ENCODE data around the gene KLB. TPM values are rescaled to one million over a fixed set of nuclear protein-coding genes. Genes with fewer than 3 reads are reported as not detected.
A peak's percentile ranks its signal among the peaks of the same experiment; 100 is the strongest.
"Not testable (repeated sequence)": the region's sequence is repeated elsewhere in the genome, so short reads cannot be mapped to it uniquely, and the experiment has no call there.

The KLB gene
- total RNA-seq, 4 donors from 2014 or later = 0.05 to 0.13 TPM; not detected in 2

DNA sequence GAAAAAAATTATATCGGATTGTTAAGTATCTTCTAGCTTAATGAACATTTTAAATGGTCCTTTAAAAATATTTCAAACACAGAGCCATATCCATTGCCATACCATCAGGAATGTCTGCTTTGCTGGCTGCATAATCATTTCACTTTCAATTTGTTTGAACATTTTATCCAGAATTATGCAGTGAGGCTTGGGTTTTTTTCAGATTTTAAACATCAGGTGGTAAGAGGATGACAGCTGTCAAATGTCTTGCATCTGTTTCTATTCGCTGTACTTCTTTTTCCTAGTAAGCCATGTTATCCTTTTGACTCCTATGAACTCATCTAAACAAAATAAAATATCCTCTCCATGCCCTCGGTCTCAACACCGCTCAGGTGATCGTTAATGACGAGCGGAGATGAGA, 41.4 kb upstream of the KLB start:
- TF ChIP-seq POLR2A (IDR thresholded peaks at IDR 0.05) = no peak
- TF ChIP-seq POLR2AphosphoS5 (IDR thresholded peaks at IDR 0.05) = no peak
- TF ChIP-seq, protein P1, sequence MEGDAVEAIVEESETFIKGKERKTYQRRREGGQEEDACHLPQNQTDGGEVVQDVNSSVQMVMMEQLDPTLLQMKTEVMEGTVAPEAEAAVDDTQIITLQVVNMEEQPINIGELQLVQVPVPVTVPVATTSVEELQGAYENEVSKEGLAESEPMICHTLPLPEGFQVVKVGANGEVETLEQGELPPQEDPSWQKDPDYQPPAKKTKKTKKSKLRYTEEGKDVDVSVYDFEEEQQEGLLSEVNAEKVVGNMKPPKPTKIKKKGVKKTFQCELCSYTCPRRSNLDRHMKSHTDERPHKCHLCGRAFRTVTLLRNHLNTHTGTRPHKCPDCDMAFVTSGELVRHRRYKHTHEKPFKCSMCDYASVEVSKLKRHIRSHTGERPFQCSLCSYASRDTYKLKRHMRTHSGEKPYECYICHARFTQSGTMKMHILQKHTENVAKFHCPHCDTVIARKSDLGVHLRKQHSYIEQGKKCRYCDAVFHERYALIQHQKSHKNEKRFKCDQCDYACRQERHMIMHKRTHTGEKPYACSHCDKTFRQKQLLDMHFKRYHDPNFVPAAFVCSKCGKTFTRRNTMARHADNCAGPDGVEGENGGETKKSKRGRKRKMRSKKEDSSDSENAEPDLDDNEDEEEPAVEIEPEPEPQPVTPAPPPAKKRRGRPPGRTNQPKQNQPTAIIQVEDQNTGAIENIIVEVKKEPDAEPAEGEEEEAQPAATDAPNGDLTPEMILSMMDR (IDR thresholded peaks at IDR 0.05) = no peak
- TF ChIP-seq EP300 (IDR thresholded peaks at IDR 0.05) = no peak
- 1 to 7% methylated on average over 7 of the region's 7 CpGs for WGBS, 2 donors (ENCODE audit: low coverage in 1 of 2)

DNA sequence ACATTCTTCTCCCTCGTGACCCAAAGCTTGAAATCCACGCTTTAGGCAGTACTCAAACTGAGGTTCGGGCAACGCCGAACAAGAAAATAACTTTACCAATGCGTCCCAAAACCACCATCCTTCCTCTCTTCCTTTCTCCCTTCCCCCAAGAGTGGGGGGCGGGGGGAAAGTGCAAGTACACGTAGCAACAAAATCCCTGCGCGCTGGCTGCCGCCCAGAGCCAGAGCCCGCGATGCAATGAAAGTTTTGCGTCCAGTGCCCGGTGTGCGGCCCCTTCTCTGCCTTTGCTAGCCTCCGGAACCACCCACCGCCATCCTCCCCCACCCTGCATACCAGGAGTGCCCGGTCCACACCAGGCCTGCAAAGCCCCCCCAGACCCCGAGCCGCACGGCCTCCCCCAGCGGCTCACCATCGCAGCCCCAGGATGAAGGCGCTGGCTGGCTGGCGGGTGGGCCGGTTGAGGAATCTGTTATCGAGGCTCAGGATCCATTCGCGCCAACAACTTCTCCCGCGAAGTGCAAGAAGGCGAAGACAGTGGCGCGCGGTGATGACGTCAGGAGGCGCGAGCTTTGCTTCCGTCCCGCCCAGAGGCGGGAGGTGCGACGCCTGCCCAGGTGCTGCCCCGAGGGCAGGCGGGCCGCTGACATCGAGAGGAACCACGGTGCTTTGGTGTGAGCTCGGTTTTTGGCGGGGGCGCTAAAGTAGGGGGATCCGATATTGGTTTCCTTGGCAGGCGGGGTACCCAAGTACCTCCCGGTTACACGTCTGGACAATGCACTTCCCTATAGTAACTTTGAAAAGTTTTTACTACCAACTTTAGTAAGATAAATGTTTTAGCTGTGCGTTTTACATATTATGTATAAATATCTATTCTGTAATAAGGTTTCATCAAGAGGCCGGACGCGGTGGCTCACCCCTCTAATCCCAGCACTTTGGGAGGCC, 40.6 kb upstream of the KLB start, which contains the start of gene RFC1:
TSS of gene RFC1 (minus strand) at position 533 of the 942 bp plus-strand sequence. CDS start at position 412, 121 bp downstream.
- Histone ChIP-seq H3K4me1 (peaks cover 2 to 40% (median 10%) of the 10 kb centered on the region in 3 donors), H3K27me3 (no peaks in the 10 kb centered on the region), H3K36me3 (no peaks in the 10 kb centered on the region), H3K4me3 (peak within 1 kb of the TSS; percentile 71 to 95), H3K27ac (peak within 1 kb of the TSS; percentile 74 to 93 (median 90)), H3K9me3 (no peaks in the 10 kb centered on the region)
- TF ChIP-seq EP300 (IDR thresholded peaks at IDR 0.05) = no peak
- TF ChIP-seq, protein P1 (IDR thresholded peaks at IDR 0.05) = peak in 1 of 4 experiments; percentile 6
- TF ChIP-seq POLR2AphosphoS5 (IDR thresholded peaks at IDR 0.05) = peak; percentile 83
- peak; percentile 32 to 34 for TF ChIP-seq POLR2A (IDR thresholded peaks at IDR 0.05)
- WGBS, 2 donors (ENCODE audit: low coverage in 1 of 2) = 1 to 4% methylated on average over 21 to 26 of the region's 60 CpGs
- ATAC-seq = peak; percentile 96

More for the DNA sequence above, 41.4 kb upstream of the KLB start:
- Histone ChIP-seq H3K9me3 (no peaks in the 10 kb centered on the region), H3K4me1 (peaks cover 2 to 40% (median 10%) of the 10 kb centered on the region in 3 donors), H3K4me3 (peak overlapping the region; percentile 71 to 95), H3K36me3 (no peaks in the 10 kb centered on the region), H3K27me3 (no peaks in the 10 kb centered on the region), H3K27ac (peak overlapping the region; percentile 74 to 93 (median 90))
- no peak for ATAC-seq

DNA sequence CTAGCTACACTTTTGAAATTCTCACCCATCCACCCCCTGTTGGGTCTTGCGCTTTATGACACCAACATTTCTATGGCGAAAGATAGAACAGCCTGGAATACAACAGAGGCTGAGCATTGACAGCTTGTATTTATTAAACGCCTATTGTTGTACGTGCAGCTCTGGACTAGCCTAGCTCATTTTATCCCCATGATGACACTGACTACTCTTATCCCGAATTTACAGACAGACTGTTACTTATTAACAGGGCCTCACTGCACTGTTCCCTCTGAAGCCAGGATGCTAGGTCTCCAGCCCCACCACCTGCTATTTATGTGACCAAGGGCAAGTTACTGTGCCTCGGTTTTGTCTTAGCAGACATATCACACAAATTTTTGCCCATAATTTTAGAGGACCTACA, 39.6 kb upstream of the KLB start:
- Histone ChIP-seq H3K4me1 (peaks cover 2 to 40% (median 10%) of the 10 kb centered on the region in 3 donors), H3K27ac (no peak overlapping the region), H3K4me3 (no peak overlapping the region), H3K36me3 (no peaks in the 10 kb centered on the region), H3K9me3 (no peaks in the 10 kb centered on the region), H3K27me3 (no peaks in the 10 kb centered on the region)
- no peak for ATAC-seq
- WGBS, 2 donors (ENCODE audit: low coverage in 1 of 2) = 86 to 91% methylated on average over 6 of the region's 6 CpGs
- TF ChIP-seq POLR2A (IDR thresholded peaks at IDR 0.05) = no peak
- no peak for TF ChIP-seq POLR2AphosphoS5 (IDR thresholded peaks at IDR 0.05)
- TF ChIP-seq, protein P1 (IDR thresholded peaks at IDR 0.05) = no peak
- no peak for TF ChIP-seq EP300 (IDR thresholded peaks at IDR 0.05)

DNA sequence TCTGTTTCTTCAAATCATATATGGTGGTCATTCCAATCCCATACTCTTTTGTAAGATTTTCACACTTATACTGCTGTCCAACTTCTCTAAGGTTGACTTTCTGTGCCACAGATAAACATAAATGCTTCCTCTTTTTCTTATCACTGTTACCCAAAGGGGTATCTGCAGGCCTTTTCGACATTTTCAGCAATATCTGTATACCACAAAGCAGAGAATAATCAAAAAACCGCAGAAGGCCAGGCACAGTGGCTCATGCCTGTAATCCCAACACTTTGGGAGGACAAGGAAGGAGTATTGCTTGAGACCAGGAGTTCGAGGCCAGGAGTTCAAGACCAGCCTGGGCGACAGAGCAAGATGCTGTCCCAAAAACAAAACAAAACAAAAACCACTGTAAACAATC, 37.4 kb upstream of the KLB start:
- TF ChIP-seq, protein P1 (IDR thresholded peaks at IDR 0.05) = no peak
- no peak for TF ChIP-seq EP300 (IDR thresholded peaks at IDR 0.05)
- no peak for TF ChIP-seq POLR2AphosphoS5 (IDR thresholded peaks at IDR 0.05)
- TF ChIP-seq POLR2A (IDR thresholded peaks at IDR 0.05) = no peak
- 58 to 87% methylated on average over 3 to 4 of the region's 4 CpGs for WGBS, 2 donors (ENCODE audit: low coverage in 1 of 2)
- no peak for ATAC-seq

DNA sequence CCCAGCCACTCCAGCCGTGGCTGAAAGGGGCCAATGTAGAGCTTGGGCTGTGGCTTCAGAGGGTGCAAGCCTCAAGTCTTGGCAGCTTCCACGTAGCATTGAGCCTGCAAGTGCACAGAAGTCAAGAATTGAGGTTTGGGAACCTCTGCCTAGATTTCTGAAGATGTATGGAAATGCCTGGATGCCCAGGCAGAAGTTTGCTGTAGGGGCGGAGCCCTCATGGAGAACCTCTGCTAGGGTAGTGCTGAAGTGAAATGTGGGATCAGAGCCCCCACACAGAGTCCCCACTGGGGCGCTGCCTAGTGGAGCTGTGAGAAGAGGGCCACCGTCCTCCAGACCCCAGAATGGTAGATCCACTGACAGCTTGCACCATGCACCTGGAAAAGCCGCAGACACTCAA, 35.5 kb upstream of the KLB start:
- H3K36me3 ChIP-seq, H3K27me3 ChIP-seq, H3K27ac ChIP-seq, ATAC-seq, H3K4me3 ChIP-seq, H3K4me1 ChIP-seq, H3K9me3 ChIP-seq: not testable (repeated sequence)
- WGBS, 2 donors (ENCODE audit: low coverage in 1 of 2) = 70% methylated on average over 2 of the region's 6 CpGs; no CpG with 5 or more reads in 1 of the 2 donors

More for the DNA sequence above, 37.4 kb upstream of the KLB start:
- Histone ChIP-seq H3K4me3 (no peak overlapping the region), H3K9me3 (no peaks in the 10 kb centered on the region), H3K4me1 (peaks cover 2 to 20% (median 10%) of the 10 kb centered on the region in 3 donors), H3K36me3 (no peaks in the 10 kb centered on the region), H3K27ac (no peak overlapping the region), H3K27me3 (peaks cover 4% of the 10 kb centered on the region)
